ENCODE results near the gene PIAS2. TPM values are rescaled to one million over a fixed set of nuclear protein-coding genes. Genes with fewer than 3 reads are reported as not detected.

PIAS2 gene
- total and polyA plus RNA-seq, 2 of the 13 experiments (the other 11 are each of a cell fraction or from before 2014, with no cell fraction given), result 12.2 to 12.7 TPM

DNA sequence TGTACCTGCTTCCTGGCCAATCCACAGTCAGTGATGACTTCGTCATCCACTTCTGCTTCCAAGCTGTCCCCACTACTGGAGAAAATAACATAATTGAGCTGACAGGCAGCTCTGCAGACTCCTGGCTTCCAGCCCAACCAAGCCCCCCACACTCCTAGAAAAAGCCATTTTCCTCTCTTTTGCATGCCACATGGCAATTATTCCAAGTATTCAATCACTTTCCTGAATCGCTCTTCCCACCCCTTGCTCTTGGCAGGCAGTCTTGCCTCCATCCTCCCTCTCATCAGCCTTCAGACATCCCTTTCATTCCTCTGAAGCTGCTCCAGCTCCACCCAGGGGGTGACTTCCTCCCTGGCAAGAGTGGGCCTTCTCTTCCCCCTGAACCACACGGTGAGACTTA is 146.2 kb downstream of the PIAS2 start (continued):
- no peak for TF ChIP-seq RFXANK (CRISPR knock-in tag; IDR thresholded peaks at IDR 0.05)
- TF ChIP-seq, protein P1, sequence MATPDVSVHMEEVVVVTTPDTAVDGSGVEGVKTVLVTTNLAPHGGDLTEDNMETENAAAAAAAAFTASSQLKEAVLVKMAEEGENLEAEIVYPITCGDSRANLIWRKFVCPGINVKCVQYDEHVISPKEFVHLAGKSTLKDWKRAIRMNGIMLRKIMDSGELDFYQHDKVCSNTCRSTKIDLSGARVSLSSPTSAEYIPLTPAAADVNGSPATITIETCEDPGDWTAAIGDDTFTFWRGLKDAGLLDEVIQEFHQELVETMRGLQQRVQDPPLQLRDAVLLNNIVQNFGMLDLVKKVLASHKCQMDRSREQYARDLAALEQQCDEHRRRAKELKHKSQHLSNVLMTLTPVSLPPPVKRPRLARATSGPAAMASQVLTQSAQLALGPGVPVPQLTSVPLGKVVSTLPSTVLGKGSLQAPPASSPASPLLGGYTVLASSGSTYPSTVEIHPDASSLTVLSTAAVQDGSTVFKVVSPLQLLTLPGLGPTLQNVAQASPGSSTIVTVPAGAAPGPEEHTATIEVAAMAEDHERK (CRISPR knock-in tag; IDR thresholded peaks at IDR 0.05; ENCODE audit: low read depth), result no peak
- TF ChIP-seq, protein P2, sequence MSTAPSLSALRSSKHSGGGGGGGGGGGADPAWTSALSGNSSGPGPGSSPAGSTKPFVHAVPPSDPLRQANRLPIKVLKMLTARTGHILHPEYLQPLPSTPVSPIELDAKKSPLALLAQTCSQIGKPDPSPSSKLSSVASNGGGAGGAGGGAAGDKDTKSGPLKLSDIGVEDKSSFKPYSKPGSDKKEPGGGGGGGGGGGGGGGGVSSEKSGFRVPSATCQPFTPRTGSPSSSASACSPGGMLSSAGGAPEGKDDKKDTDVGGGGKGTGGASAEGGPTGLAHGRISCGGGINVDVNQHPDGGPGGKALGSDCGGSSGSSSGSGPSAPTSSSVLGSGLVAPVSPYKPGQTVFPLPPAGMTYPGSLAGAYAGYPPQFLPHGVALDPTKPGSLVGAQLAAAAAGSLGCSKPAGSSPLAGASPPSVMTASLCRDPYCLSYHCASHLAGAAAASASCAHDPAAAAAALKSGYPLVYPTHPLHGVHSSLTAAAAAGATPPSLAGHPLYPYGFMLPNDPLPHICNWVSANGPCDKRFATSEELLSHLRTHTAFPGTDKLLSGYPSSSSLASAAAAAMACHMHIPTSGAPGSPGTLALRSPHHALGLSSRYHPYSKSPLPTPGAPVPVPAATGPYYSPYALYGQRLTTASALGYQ (CRISPR knock-in tag; IDR thresholded peaks at IDR 0.05), result no peak
- no peak for TF ChIP-seq HNRNPL (IDR thresholded peaks at IDR 0.05; ENCODE audit: low read depth, low read length)
- no peak for TF ChIP-seq ZNF720 (CRISPR knock-in tag; IDR thresholded peaks at IDR 0.05)
- TF ChIP-seq SMYD3 (CRISPR knock-in tag; IDR thresholded peaks at IDR 0.05), result no peak
- TF ChIP-seq NCOA5 (CRISPR knock-in tag; IDR thresholded peaks at IDR 0.05), result no peak
- TF ChIP-seq NR2F6 (IDR thresholded peaks at IDR 0.05), result no peak
- TF ChIP-seq NR2F6 (CRISPR knock-in tag; IDR thresholded peaks at IDR 0.05), result no peak

DNA sequence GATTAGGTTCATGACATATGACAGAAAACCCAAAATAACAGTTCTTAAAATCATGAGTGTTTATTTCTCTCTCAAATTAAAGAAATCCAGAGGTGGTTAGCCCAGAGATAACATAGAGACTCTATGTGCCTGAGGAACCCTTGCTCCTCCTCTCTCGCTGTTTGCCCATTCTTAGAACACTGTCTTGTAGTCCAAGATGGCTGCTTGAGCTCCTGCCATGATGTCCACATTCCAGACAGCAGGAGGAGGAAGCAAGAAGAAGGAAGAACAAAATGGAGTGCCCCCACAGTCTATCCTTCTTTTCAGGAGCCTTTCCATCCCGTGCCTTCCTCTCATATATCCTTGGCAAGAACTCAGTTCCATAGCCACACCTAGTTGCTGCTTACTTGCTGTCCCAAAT is 146.6 kb downstream of the PIAS2 start:
- no peaks in the 10 kb centered on the region for H3K4me1 ChIP-seq (ENCODE audit: insufficient read depth, low read length)
- H3K4me3 ChIP-seq (replicated peaks in 1 of 3; ENCODE audit: insufficient read depth in 1 of 3, low read depth in 2 of 3, low read length in 3 of 3), result no peak overlapping the region
- intact Hi-C loops (cut with micrococcal nuclease; ENCODE audit: unreplicated experiment), result no loop called here
- POLR2A ChIA-PET, result no interaction called here
- CTCF ChIA-PET (ENCODE audit: low intra/inter-chr PET ratio, low total read pairs), result no interaction called here
- no peak for TF ChIP-seq RAD51 (IDR thresholded peaks at IDR 0.05; ENCODE audit: borderline replicate concordance)
- TF ChIP-seq, protein P3, sequence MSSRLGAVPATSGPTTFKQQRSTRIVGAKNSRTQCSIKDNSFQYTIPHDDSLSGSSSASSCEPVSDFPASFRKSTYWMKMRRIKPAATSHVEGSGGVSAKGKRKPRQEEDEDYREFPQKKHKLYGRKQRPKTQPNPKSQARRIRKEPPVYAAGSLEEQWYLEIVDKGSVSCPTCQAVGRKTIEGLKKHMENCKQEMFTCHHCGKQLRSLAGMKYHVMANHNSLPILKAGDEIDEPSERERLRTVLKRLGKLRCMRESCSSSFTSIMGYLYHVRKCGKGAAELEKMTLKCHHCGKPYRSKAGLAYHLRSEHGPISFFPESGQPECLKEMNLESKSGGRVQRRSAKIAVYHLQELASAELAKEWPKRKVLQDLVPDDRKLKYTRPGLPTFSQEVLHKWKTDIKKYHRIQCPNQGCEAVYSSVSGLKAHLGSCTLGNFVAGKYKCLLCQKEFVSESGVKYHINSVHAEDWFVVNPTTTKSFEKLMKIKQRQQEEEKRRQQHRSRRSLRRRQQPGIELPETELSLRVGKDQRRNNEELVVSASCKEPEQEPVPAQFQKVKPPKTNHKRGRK (CRISPR knock-in tag; IDR thresholded peaks at IDR 0.05), result no peak
- no peaks in the 10 kb centered on the region for H3K79me2 ChIP-seq (ENCODE audit: insufficient read depth, low read length)
- H3K9ac ChIP-seq (ENCODE audit: insufficient read depth, low read depth, low read length), result no peak overlapping the region
- no peak overlapping the region for H2AFZ ChIP-seq (ENCODE audit: low read length)
- no peaks in the 10 kb centered on the region for H3K9me3 ChIP-seq (ENCODE audit: low read length)
- no peak for FAIRE-seq
- H3K27ac ChIP-seq (ENCODE audit: extremely low read length, insufficient read depth, low read length), result no peak overlapping the region
- H3K4me2 ChIP-seq (ENCODE audit: low read depth, low read length), result no peak overlapping the region
- no peak for ATAC-seq
- no peak for DNase-seq (ENCODE audit: low spot score)
- BruUV-seq (replicated peaks), result no TSS peak
- no peaks in the 10 kb centered on the region for H4K20me1 ChIP-seq (ENCODE audit: insufficient read depth, low read length)
- in situ Hi-C loops (cut with HindIII; ENCODE audit: extremely low pct_ligation_motif_present, low pct_unique_long_range_greater_than_20kb), result no loop called here
- H3K27me3 ChIP-seq (ENCODE audit: control insufficient read depth in 1 of 2, insufficient read depth in 2 of 2, low read length in 2 of 2), result 0 out of 5 replicates have a peak, but pooled peaks cover 2% of the 10 kb centered on the region in 2 experiments
- WGBS (ENCODE audit: low lambda C conversion rate), result 0% methylated on average over 1 of the region's 2 CpGs
- no peaks in the 10 kb centered on the region for H3K36me3 ChIP-seq (replicated peaks in 1 of 2; ENCODE audit: control insufficient read depth in 1 of 2, insufficient read depth in 2 of 2, low read length in 2 of 2)
